ENCODE results near the gene TMOD2. TPM values are rescaled to one million over a fixed set of nuclear protein-coding genes. Genes with fewer than 3 reads are reported as not detected.
A peak's percentile ranks its signal among the peaks of the same experiment; 100 is the strongest.

TMOD2 gene
- total RNA-seq, 2 donors from 2014 or later: 5.1 to 7.3 TPM

DNA sequence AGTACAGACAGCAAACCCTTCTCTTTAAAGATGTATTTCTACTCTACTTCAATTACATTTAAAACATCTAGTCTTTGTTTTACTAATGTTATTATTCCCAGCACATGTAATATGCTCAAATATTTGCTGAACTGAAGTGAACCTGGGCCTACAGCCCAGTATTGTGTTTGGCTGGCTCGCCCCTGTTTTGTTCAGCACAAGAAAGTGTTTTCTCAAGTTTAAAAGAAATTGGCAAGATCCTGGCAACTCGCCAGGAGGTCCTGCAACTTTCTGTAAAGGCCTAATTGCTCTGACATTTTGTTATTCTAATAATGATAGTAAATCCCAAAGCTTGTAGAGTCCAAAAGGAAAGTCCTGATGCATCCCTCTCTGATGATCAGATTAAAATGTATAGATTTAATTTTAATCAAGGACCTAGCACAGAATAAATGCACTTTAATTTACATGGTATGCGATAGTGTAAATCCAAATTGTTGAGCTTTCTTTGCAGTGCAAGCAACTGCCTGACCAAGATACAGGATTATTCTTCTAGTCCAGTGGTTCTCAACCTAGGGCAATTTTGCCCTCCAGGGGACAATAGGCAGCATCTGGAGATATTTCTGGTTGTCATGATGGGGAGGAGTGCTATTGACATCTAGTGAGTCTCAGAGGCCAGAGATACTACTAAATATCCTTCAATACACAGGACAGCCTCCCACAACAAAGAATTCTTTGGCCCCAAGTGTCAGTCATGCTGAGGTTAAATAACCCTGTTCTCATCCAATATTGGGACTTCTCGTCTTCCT, 42.3 kb downstream of the TMOD2 start:
- peaks cover 0 to 2% of the 10 kb centered on the region in 2 donors for H3K9me3 Mint-ChIP-seq
- H3K4me1 Mint-ChIP-seq (ENCODE audit: low read depth): no peaks in the 10 kb centered on the region
- H3K4me3 Mint-ChIP-seq: no peak overlapping the region
- no peak for ATAC-seq (replicated peaks in 1 of 2)
- H3K27ac Mint-ChIP-seq: no peak overlapping the region
- no peaks in the 10 kb centered on the region for H3K36me3 Mint-ChIP-seq (ENCODE audit: insufficient read depth in 2 of 2)
- DNase-seq: no peak
- H3K27me3 Mint-ChIP-seq (ENCODE audit: low read depth): no peaks in the 10 kb centered on the region

DNA sequence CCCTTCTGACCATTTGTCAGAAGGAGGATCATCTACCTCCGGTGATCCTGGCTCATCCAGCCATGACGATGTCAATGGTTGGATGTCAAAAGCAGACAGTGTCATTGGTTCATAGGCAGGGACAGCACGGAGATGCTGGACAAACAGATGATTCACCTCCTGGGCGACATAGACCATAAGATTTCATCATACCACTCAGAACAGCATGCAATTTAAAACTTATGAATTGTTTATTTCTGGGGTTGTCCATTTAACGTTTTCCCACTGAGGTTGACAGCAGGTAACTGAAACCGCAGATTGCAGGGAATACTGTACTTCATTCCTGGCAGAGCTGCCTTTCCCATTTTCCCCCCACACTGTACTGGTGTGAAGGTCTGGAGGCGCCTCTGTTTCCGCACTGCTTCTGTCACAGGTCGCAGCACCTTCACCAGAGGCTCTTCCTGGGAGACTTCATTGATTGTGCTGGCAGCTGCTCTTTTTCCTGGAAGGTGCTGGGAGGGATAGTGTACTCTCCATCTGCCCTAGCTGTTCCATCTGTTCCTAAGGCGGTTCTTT, 45.5 kb downstream of the TMOD2 start:
- Mint-ChIP-seq H3K4me3 (no peak overlapping the region), H3K4me1 (ENCODE audit: low read depth) (no peaks in the 10 kb centered on the region), H3K27me3 (ENCODE audit: low read depth) (no peaks in the 10 kb centered on the region), H3K36me3 (ENCODE audit: insufficient read depth in 2 of 2) (no peaks in the 10 kb centered on the region), H3K9me3 (no peaks in the 10 kb centered on the region), H3K27ac (no peak overlapping the region)
- ATAC-seq (replicated peaks in 1 of 2): no peak
- no peak for DNase-seq

DNA sequence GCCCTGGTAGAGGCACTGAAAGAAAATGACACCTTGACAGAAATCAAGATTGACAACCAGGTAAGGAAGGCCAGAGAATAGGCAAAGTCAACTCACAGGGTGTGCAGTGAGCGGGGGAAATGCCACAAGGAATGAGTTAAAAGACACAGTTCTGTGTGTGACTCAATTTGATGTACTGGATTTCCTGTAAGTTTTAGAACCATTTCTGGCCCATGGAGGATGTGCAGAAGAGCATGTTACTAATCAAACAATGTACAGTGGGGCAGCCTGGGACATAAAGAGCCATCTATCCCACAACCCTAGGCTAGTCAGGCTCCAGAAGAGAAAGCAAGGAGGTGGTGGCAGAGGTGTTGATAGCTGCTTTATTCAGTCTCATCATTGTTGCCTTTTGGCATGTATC, 46.9 kb downstream of the TMOD2 start:
- Mint-ChIP-seq H3K4me1 (ENCODE audit: low read depth) (no peaks in the 10 kb centered on the region), H3K4me3 (no peak overlapping the region), H3K9me3 (no peaks in the 10 kb centered on the region), H3K36me3 (ENCODE audit: insufficient read depth in 2 of 2) (no peaks in the 10 kb centered on the region), H3K27me3 (ENCODE audit: low read depth) (no peaks in the 10 kb centered on the region), H3K27ac (no peak overlapping the region)
- no peak for ATAC-seq (replicated peaks in 1 of 2)
- DNase-seq: no peak

DNA sequence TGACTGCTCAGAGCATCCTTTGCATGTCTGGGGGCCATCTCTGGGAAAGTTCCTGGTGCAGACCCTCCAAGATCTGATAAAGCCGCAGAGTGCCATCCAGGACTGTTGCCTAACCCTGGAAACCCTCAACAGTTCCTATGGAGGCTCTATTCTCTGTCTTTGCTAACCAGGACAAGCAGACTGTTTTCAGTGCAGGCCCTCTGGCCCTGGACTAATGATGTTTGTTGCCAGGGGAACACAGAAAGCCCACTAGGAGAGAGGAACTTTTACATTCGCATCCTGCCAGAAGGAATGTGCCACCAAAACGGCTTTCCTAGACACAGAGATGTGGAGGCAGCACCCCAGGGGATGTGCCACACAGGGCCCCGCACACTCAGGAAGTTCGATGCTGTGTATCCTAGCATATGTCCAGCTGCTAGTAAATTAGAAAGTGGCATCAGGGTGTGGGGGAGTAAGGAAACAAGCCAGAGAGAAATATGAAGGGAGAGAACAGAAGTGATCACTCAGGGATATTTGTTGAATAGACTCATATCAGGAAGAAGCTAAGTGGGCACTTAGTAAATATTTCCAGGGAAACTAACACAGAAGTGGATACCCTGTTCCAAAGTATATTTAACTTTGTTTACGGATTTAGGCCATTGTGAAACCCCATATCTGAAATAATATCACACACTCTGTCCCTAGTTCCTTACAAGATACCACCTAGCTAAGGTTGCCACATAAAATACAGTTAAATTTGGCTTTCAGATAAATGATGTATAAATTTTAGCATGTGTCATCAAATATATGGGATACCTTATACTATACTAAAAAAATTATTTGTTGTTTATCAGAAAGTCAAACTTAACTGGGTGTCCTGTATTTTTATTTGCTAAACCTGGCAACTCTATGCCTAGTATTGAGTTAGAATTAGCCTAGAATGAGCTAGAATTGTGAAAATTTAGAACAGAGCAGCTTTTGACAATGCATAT, 48.2 kb downstream of the TMOD2 start:
- no peaks in the 10 kb centered on the region for H3K4me1 Mint-ChIP-seq (ENCODE audit: low read depth)
- H3K27ac Mint-ChIP-seq: no peak overlapping the region
- no peak overlapping the region for H3K4me3 Mint-ChIP-seq
- H3K36me3 Mint-ChIP-seq (ENCODE audit: insufficient read depth in 2 of 2): no peaks in the 10 kb centered on the region
- DNase-seq: no peak
- no peaks in the 10 kb centered on the region for H3K27me3 Mint-ChIP-seq (ENCODE audit: low read depth)
- H3K9me3 Mint-ChIP-seq: no peaks in the 10 kb centered on the region
- ATAC-seq (replicated peaks in 1 of 2): no peak

DNA sequence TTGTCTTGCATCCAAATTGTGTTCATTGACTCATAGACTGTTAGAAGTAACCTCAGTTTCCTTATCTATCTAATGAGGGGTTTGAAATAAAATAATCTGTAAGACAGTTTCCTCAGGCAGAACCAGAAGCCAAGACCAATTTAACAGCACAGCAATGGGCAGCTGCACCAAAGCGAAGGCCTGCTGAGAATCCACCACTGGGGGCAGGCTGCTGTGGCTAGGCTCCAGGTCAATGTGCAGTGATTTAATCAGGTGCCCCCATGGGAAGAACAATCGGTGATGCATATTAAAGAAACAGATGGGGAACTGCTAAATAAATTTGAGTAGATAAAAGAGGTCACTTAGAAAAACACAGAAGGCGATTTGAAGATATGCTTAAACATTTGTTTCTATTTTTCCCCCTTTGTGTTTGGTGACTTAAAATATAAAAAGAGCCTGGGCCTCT, 50.0 kb downstream of the TMOD2 start:
- Mint-ChIP-seq H3K27ac (peak overlapping the region; percentile 17), H3K9me3 (no peaks in the 10 kb centered on the region), H3K36me3 (ENCODE audit: insufficient read depth in 2 of 2) (no peaks in the 10 kb centered on the region), H3K27me3 (ENCODE audit: low read depth) (no peaks in the 10 kb centered on the region), H3K4me1 (ENCODE audit: low read depth) (no peaks in the 10 kb centered on the region), H3K4me3 (no peak overlapping the region)
- DNase-seq: no peak
- no peak for ATAC-seq (replicated peaks in 1 of 2)

DNA sequence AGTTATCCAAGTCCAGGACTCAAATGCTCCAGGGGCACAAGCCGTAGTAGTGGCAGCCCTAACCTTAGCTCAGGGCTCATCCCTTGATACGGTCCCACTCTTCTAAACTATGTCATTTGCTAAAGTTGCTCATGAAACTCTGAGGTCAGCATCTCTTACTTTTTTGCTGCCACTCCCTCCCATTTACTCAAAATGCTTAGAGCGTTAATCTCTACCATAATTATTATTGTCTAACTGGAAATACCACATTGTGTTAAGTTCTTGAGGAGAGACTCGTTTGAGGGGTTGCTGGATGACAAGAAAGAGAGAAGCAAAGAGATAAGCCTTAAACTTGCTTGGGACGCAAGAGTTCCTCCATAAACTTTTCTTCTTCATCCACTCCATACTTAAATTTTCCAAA, 51.2 kb downstream of the TMOD2 start:
- H3K4me3 Mint-ChIP-seq: no peak overlapping the region
- no peaks in the 10 kb centered on the region for H3K9me3 Mint-ChIP-seq
- H3K4me1 Mint-ChIP-seq (ENCODE audit: low read depth): no peaks in the 10 kb centered on the region
- no peak for ATAC-seq (replicated peaks in 1 of 2)
- no peaks in the 10 kb centered on the region for H3K36me3 Mint-ChIP-seq (ENCODE audit: insufficient read depth in 2 of 2)
- DNase-seq: no peak
- H3K27me3 Mint-ChIP-seq (ENCODE audit: low read depth): no peaks in the 10 kb centered on the region
- no peak overlapping the region for H3K27ac Mint-ChIP-seq

DNA sequence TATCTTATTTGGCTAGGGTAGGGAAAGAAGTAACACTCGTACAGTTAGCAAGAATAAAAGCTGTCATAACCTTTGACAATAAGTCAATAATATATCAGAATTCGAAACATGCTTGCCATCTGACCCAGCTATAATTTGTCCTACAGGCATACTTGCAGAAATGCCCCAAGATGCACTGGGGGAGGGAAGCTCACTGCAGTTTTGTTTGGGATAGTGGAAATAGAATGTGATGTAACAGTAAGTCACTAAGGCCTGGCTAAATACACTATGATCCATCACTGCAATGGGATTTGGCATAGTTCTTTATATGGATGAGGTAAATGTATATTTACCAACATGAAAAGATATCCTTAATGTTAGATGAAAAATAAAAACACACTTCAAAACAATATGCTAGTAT, 52.6 kb downstream of the TMOD2 start:
- Mint-ChIP-seq H3K4me3 (no peak overlapping the region), H3K27ac (no peak overlapping the region), H3K36me3 (ENCODE audit: insufficient read depth in 2 of 2) (no peaks in the 10 kb centered on the region), H3K27me3 (ENCODE audit: low read depth) (no peaks in the 10 kb centered on the region), H3K9me3 (no peaks in the 10 kb centered on the region), H3K4me1 (ENCODE audit: low read depth) (no peaks in the 10 kb centered on the region)
- DNase-seq (no peak), ATAC-seq (replicated peaks in 1 of 2) (no peak)

DNA sequence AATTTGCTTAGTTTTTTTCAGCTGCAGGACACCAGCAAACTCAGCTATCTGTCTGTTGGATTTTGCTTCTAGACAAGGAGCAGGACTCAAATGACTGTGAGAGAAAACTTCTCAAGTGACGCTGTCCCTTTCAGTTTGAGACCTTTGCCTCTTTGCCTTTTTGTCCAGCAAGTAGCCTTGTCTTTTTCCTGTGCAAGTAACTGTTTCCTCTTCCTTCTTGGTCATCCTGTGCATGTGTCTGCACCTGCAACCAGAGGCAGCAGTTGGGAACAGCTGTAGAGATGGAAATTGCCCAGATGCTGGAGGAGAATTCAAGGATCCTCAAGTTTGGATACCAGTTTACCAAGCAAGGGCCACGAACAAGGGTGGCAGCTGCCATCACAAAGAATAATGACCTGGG, 54.7 kb downstream of the TMOD2 start:
- no peak overlapping the region for H3K4me3 Mint-ChIP-seq
- ATAC-seq (replicated peaks in 1 of 2): no peak
- H3K27ac Mint-ChIP-seq: no peak overlapping the region
- H3K36me3 Mint-ChIP-seq (ENCODE audit: insufficient read depth in 2 of 2): no peaks in the 10 kb centered on the region
- no peaks in the 10 kb centered on the region for H3K27me3 Mint-ChIP-seq (ENCODE audit: low read depth)
- no peaks in the 10 kb centered on the region for H3K9me3 Mint-ChIP-seq
- H3K4me1 Mint-ChIP-seq (ENCODE audit: low read depth): no peaks in the 10 kb centered on the region
- no peak for DNase-seq

DNA sequence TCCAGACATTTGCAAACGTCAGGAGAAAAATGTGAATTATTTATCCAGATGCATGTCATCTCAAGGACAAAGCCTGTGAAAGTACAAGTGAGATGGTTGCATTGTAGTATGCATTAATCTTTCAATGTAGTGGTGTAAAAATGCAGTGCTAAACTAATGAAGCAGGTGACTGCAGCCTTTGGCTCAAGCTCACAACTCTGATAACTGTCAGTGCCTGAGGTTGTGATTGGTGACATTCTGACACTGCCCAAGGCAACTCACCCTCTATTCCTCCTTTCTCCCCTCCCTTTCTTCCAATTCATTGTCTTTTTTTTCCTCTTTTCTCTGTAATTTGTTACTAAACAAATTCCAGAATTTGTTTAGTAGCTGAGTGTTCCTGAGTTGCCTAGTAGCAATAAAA, 58.1 kb downstream of the TMOD2 start:
- Mint-ChIP-seq H3K36me3 (ENCODE audit: insufficient read depth in 2 of 2) (no peaks in the 10 kb centered on the region), H3K9me3 (no peaks in the 10 kb centered on the region), H3K4me3 (no peak overlapping the region), H3K4me1 (ENCODE audit: low read depth) (no peaks in the 10 kb centered on the region), H3K27me3 (ENCODE audit: low read depth) (no peaks in the 10 kb centered on the region), H3K27ac (no peak overlapping the region)
- ATAC-seq (replicated peaks in 1 of 2) (no peak), DNase-seq (no peak)

DNA sequence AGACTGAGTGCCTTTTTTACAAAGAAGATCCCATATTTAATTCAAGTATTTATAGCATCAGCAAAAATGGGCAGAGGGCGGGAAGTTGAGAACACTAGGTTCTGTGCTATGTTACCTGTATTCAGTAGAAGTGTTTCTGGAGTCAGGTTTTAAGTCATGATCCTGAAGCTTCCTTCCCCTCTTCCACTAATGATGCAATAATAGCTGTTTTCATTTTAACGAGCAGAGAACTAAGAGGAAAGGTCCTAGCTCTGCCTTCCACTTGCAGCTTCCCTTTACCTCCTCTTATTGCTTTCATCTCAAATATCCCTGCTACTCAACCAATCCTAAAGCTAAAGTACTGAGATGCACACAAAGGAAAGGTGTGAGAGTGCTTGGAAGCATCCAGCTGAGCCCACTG, 61.2 kb downstream of the TMOD2 start:
- Mint-ChIP-seq H3K4me3 (no peak overlapping the region), H3K4me1 (ENCODE audit: low read depth) (no peaks in the 10 kb centered on the region), H3K36me3 (ENCODE audit: insufficient read depth in 2 of 2) (no peaks in the 10 kb centered on the region), H3K27ac (no peak overlapping the region), H3K27me3 (ENCODE audit: low read depth) (no peaks in the 10 kb centered on the region), H3K9me3 (no peaks in the 10 kb centered on the region)
- no peak for ATAC-seq (replicated peaks in 1 of 2)
- no peak for DNase-seq

DNA sequence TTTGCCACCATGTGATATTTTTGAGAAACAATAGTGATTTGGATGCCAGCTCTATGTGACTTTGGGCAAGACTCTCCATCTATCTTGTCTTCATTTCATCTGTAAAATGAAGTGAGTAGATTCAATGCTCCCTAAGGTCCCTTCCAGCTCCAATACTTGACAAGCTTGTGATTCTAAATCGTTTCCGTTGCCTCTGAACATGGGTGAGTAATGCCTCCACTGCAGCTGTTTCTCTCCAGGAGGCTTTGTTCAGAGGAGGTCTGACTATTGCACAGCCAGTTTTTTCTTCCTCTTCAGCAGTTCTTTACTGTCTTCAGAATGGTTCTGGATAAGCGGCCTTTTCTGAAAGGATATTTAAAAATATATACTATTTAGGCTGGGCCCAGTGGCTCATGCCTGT, 63.2 kb downstream of the TMOD2 start:
- Mint-ChIP-seq H3K27ac (no peak overlapping the region), H3K4me1 (ENCODE audit: low read depth) (no peaks in the 10 kb centered on the region), H3K4me3 (no peak overlapping the region), H3K36me3 (ENCODE audit: insufficient read depth in 2 of 2) (peaks cover 0 to 2% of the 10 kb centered on the region in 2 donors), H3K9me3 (peaks cover 0 to under 1% of the 10 kb centered on the region in 2 donors), H3K27me3 (ENCODE audit: low read depth) (no peaks in the 10 kb centered on the region)
- DNase-seq (no peak), ATAC-seq (replicated peaks in 1 of 2) (no peak)

DNA sequence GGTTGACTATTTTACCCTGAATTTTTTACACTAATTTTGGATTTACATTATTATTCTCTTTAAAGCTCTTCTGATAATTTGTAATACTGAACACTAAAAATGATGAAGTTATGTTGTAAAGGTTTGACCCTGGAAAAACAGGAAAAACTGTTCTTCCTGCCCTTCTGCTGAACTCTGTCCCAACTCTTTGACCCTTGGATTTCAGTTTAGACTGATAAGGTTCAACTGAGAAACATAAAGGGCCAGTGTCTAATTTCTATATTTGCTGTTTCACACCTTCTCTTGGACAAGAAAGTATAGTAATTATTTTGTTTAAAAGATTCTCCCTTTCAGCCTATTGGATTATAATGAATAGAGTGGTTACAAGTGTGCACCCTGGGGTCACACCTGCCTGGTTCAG, 65.2 kb downstream of the TMOD2 start:
- no peaks in the 10 kb centered on the region for H3K4me1 Mint-ChIP-seq (ENCODE audit: low read depth)

DNA sequence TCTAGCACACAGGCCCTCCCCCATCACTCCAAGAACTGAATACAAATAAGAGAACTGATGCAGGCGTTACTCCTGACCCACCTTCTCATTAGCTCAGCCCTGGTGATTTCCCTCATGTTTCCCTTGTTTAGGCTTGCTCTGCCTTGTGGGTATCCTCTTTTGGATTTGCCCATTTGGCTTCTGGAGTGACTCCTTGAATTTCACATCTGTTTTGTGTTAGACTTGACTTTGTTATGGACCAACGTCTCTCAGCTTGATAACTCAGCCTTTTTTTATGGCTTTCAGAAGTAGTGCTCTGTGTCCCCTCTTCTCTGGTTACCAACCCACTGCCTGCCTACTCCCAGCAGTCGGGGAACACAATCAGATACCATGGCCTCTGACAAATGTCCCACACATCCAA, 66.8 kb downstream of the TMOD2 start:
- ATAC-seq (replicated peaks in 1 of 2) (no peak), DNase-seq (no peak)
- Mint-ChIP-seq H3K36me3 (ENCODE audit: insufficient read depth in 2 of 2) (peaks cover 13 to 14% of the 10 kb centered on the region in 2 donors), H3K4me3 (no peak overlapping the region), H3K27ac (no peak overlapping the region), H3K4me1 (ENCODE audit: low read depth) (no peaks in the 10 kb centered on the region), H3K9me3 (peaks cover 11 to 13% of the 10 kb centered on the region in 2 donors), H3K27me3 (ENCODE audit: low read depth) (no peaks in the 10 kb centered on the region)

More for the DNA sequence above, 65.2 kb downstream of the TMOD2 start:
- Mint-ChIP-seq H3K9me3 (peaks cover 9 to 13% of the 10 kb centered on the region in 2 donors), H3K27ac (no peak overlapping the region), H3K27me3 (ENCODE audit: low read depth) (no peaks in the 10 kb centered on the region), H3K4me3 (no peak overlapping the region), H3K36me3 (ENCODE audit: insufficient read depth in 2 of 2) (peaks cover 10 to 14% of the 10 kb centered on the region in 2 donors)
- no peak for ATAC-seq (replicated peaks in 1 of 2)
- no peak for DNase-seq
